KMS-11 (cell line): ENCODE measurements around the gene SECISBP2.

Experiments
- H2AFZ ChIP-seq: fragments of 200-600 bp; sonication (generic); 2 replicates; pipeline ENCODE4 v1.6.1; 2016; ENCODE audit warnings: antibody characterized with exemption, mixed run types, low read depth
- H3K27ac ChIP-seq: fragments of 200-600 bp; sonication (generic); 2 replicates; pipeline ENCODE4 v1.6.1; 2016; ENCODE audit warnings: mild to moderate bottlenecking, mixed run types
- H3K27me3 ChIP-seq: fragments of 200-600 bp; sonication (generic); 2 replicates; pipeline ENCODE4 v1.6.1; 2017; ENCODE audit warnings: mild to moderate bottlenecking, low read depth, mixed run types, moderate library complexity; ENCODE audit not compliant: insufficient read depth
- H3K36me3 ChIP-seq: fragments of 200-600 bp; sonication (generic); 2 replicates; pipeline ENCODE4 v1.6.1; 2017; ENCODE audit warnings: mild to moderate bottlenecking, mixed run types; ENCODE audit not compliant: insufficient read depth
- H3K4me1 ChIP-seq: fragments of 200-600 bp; sonication (generic); 2 replicates; pipeline ENCODE4 v1.6.1; 2016; ENCODE audit warnings: mild to moderate bottlenecking, low read depth, mixed run types; ENCODE audit not compliant: poor library complexity, severe bottlenecking
- H3K4me2 ChIP-seq: fragments of 200-600 bp; sonication (generic); 2 replicates; pipeline ENCODE4 v1.7.0; 2016; ENCODE audit warnings: mild to moderate bottlenecking, mixed run types
- H3K4me3 ChIP-seq: fragments of 200-600 bp; sonication (generic); IDR thresholded peaks from 2 replicates; pipeline ENCODE4 v1.6.1; 2017; ENCODE audit warnings: low read depth, low read length, mixed read lengths; ENCODE audit not compliant: insufficient read depth
- H3K79me2 ChIP-seq: fragments of 200-600 bp; sonication (generic); 2 replicates; pipeline ENCODE4 v1.6.1; 2016; ENCODE audit warnings: low read depth, mixed run types; ENCODE audit not compliant: insufficient read depth
- H3K9ac ChIP-seq: fragments of 200-600 bp; sonication (generic); 2 replicates; pipeline ENCODE4 v1.6.1; 2016; ENCODE audit warnings: mild to moderate bottlenecking, mixed run types
- H4K20me1 ChIP-seq: fragments of 200-600 bp; sonication (generic); 2 replicates; pipeline ENCODE4 v1.6.1; 2016; ENCODE audit warnings: mild to moderate bottlenecking, mixed run types; ENCODE audit not compliant: insufficient read depth
- TF ChIP-seq, protein P1 (sequence below): fragments of 200-600 bp; sonication (generic); conservative IDR thresholded peaks from 2 replicates; pipeline ENCODE4 v1.6.1; 2017; ENCODE audit warnings: low read depth, mild to moderate bottlenecking, antibody characterized with exemption, low read length, moderate library complexity, mixed read lengths

Gene SECISBP2

DNA sequence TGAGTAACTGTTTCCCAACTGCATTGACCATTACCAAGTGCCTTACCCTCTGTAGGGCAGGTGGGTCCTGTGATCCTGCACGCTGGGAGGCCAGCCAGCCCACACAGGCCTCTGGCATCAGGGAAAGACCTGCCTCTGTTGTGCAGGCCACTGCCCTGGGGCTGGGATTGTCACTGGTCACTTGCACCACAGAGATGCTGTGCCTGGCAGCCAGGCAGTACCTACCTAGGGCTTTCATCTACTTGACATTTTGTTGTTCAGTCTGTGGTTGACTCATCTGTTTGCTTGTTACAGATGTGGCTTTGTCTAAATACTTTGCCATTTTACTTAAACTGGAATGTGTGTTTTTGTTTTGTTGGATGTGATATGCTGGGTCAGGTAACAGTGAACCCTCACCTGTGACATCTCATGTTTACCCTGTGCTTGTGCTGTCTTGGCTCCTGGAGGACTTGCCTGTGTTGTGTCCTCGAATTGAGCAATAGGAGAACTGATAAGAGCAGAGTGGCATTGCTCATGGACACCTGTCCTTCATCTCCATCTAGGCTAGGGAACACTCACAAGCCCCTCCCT lies 32.8 kb downstream of the SECISBP2 start:
- TF ChIP-seq, protein P1, sequence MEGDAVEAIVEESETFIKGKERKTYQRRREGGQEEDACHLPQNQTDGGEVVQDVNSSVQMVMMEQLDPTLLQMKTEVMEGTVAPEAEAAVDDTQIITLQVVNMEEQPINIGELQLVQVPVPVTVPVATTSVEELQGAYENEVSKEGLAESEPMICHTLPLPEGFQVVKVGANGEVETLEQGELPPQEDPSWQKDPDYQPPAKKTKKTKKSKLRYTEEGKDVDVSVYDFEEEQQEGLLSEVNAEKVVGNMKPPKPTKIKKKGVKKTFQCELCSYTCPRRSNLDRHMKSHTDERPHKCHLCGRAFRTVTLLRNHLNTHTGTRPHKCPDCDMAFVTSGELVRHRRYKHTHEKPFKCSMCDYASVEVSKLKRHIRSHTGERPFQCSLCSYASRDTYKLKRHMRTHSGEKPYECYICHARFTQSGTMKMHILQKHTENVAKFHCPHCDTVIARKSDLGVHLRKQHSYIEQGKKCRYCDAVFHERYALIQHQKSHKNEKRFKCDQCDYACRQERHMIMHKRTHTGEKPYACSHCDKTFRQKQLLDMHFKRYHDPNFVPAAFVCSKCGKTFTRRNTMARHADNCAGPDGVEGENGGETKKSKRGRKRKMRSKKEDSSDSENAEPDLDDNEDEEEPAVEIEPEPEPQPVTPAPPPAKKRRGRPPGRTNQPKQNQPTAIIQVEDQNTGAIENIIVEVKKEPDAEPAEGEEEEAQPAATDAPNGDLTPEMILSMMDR: no peak
- Histone ChIP-seq H4K20me1 (no peaks in the 10 kb centered on the region), H3K4me1 (peaks cover 17% of the 10 kb centered on the region), H3K9ac (no peak overlapping the region), H3K4me2 (no peak overlapping the region), H2AFZ (no peak overlapping the region), H3K27me3 (no peaks in the 10 kb centered on the region), H3K27ac (no peak overlapping the region), H3K79me2 (no peaks in the 10 kb centered on the region), H3K4me3 (no peak overlapping the region), H3K36me3 (peaks cover 10% of the 10 kb centered on the region; the same call in 1 of the 2 replicates)

DNA sequence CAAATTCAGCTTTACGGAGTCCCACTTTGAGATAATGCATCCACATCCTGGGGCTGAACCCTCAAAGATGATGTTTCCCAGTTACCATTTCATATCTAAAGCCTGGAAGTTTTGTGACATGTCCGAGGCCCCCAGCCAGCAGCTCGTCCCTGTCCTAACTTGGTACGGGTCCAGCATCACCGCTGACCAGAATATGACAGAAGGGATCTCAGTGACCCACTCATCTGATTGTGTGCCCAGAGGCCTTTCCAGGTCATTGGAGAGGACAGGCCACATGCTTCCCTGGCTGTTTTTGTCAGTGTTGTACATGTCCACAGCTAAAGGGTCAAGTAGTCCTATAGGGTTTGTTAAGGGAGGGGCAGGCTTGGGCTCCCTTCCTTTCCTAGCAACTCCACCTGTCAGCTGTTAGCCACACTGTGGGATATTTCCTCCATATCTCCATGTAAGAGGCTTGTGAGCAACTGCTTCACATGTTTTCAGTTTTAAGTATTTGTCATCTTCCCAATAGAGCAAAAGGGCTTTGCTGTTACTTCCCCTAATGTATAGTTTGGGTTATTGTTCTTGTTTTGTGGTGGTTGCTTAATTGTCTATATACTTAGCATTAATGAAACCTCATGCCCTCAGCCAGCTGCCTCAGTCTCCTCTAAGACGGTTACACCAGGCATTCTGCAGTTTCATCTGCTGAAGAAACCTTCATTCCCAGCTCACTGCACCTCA lies 33.4 kb downstream of the SECISBP2 start:
- Histone ChIP-seq H3K9ac (no peak overlapping the region), H3K79me2 (no peaks in the 10 kb centered on the region), H3K4me2 (no peak overlapping the region), H3K27me3 (no peaks in the 10 kb centered on the region), H2AFZ (no peak overlapping the region), H3K27ac (no peak overlapping the region), H3K4me1 (peaks cover 17% of the 10 kb centered on the region), H3K36me3 (peaks cover 13% of the 10 kb centered on the region; the same call in 1 of the 2 replicates), H3K4me3 (no peak overlapping the region), H4K20me1 (no peaks in the 10 kb centered on the region)
- TF ChIP-seq, protein P1: no peak

DNA sequence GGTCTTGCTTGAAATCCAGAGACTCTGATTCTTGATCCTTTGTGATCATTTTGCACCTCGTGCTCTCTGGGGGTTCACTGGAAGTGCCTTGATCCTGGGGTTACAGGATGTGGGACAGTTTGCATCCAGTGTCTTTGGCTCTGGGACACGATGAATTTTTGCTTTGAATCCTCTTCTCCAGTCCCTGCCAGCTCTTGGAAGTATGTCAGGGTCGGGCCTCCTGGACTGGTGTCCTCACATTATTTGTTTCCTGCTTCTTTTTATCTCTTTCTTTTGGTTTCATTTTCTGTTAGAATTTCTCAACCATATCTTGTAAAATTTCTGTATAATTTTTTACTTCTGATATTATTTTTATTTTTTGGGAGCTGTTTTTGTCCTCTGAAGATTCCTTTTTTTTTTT lies 34.2 kb downstream of the SECISBP2 start:
- H2AFZ ChIP-seq: no peak overlapping the region
- peaks cover 17% of the 10 kb centered on the region for H3K4me1 ChIP-seq
- peaks cover 13% of the 10 kb centered on the region; the same call in 1 of the 2 replicates for H3K36me3 ChIP-seq
- no peaks in the 10 kb centered on the region for H4K20me1 ChIP-seq
- TF ChIP-seq, protein P1: no peak
- H3K27me3 ChIP-seq: no peaks in the 10 kb centered on the region
- 0 out of 2 replicates have a peak overlapping the region, but pooled peaks have one; percentile 26 for H3K4me2 ChIP-seq
- H3K4me3 ChIP-seq: no peak overlapping the region
- no peak overlapping the region for H3K9ac ChIP-seq
- H3K79me2 ChIP-seq: no peaks in the 10 kb centered on the region
- no peak overlapping the region for H3K27ac ChIP-seq

DNA sequence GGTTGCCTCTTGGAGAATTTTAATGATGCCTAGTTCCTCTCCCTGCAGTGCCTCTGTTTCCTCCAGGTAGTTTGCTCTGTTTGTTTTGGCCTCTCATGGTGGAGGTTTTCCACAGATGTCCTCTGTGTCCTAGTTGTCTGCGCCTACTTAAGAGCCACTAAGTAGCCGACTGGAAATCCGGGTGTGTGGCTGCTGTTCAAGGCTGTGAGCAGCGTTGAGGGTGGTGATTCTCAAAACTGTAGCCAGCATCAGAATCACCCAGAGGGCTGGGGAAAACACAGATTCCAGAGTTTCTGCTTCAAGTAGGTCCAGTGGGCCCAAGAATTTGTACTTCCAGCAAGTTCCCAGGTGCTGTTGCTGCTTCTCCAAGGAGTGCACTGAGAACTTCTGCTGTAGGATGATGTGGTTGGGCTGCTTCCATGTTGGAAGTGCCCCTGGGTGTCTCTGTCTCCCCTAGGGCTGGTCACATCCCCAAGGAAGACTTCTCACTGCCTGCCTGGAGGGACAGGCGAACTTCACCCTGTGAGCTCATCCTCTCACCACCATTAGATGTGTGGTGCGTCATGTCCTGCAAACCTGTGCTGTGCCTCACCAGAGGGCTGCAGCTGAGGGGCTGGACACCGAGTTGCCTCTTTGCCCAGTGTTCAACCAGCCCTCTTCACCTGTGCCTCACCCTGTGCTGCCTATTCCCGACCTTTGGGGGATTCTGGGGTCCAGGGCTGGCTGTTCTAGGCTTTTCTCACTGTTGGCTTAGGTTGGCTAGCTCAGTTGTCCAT lies 34.8 kb downstream of the SECISBP2 start:
- no peak overlapping the region for H3K4me3 ChIP-seq
- H3K36me3 ChIP-seq: peaks cover 13% of the 10 kb centered on the region; the same call in 1 of the 2 replicates
- H2AFZ ChIP-seq: no peak overlapping the region
- H3K79me2 ChIP-seq: no peaks in the 10 kb centered on the region
- H3K27me3 ChIP-seq: no peaks in the 10 kb centered on the region
- H3K27ac ChIP-seq: no peak overlapping the region
- H3K9ac ChIP-seq: no peak overlapping the region
- no peaks in the 10 kb centered on the region for H4K20me1 ChIP-seq
- TF ChIP-seq, protein P1: no peak
- H3K4me1 ChIP-seq: peaks cover 17% of the 10 kb centered on the region
- no peak overlapping the region for H3K4me2 ChIP-seq
